AG09309 (cell line): Measurements from ENCODE around the gene SPAG16.

ENCODE experiments used
- DNase-seq: peaks from one replicate; pipeline ENCODE4 v3.0.0-alpha.2; 2010; ENCODE audit warnings: low read depth
- H3K4me3 ChIP-seq: 2 replicates; pipeline ENCODE4 v1.5.1; 2011; ENCODE audit warnings: mild to moderate bottlenecking, low read depth, low read length, moderate library complexity; ENCODE audit not compliant: control insufficient read depth
- TF ChIP-seq, protein P1 (sequence below): IDR thresholded peaks from 2 replicates; pipeline ENCODE4 v1.5.1; 2011; ENCODE audit warnings: mild to moderate bottlenecking, low read depth, low read length, inconsistent platforms; ENCODE audit not compliant: insufficient read depth, control insufficient read depth; ENCODE audit errors: missing control alignments

Gene SPAG16

DNA sequence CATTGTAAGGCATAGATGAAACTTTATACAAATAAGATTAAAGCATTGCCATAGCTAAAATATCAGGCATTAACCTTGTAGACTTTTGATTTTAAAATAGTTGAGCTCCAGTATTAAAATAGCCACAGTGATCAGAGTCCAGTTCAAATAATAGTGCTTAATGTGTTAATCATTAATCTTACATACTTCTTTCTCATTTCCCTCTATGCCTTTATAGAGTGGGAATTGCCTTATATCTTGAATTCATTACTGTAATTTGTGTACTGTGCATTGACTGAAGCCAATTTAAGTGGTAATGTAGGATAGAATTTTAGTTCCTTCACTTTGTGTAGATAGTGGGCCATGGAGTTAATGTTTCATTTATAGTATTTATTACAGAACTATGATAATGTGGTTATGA lies 577.4 kb downstream of the SPAG16 start:
- TF ChIP-seq, protein P1, sequence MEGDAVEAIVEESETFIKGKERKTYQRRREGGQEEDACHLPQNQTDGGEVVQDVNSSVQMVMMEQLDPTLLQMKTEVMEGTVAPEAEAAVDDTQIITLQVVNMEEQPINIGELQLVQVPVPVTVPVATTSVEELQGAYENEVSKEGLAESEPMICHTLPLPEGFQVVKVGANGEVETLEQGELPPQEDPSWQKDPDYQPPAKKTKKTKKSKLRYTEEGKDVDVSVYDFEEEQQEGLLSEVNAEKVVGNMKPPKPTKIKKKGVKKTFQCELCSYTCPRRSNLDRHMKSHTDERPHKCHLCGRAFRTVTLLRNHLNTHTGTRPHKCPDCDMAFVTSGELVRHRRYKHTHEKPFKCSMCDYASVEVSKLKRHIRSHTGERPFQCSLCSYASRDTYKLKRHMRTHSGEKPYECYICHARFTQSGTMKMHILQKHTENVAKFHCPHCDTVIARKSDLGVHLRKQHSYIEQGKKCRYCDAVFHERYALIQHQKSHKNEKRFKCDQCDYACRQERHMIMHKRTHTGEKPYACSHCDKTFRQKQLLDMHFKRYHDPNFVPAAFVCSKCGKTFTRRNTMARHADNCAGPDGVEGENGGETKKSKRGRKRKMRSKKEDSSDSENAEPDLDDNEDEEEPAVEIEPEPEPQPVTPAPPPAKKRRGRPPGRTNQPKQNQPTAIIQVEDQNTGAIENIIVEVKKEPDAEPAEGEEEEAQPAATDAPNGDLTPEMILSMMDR, result no peak
- no peak for DNase-seq
- H3K4me3 ChIP-seq, result no peak overlapping the region

DNA sequence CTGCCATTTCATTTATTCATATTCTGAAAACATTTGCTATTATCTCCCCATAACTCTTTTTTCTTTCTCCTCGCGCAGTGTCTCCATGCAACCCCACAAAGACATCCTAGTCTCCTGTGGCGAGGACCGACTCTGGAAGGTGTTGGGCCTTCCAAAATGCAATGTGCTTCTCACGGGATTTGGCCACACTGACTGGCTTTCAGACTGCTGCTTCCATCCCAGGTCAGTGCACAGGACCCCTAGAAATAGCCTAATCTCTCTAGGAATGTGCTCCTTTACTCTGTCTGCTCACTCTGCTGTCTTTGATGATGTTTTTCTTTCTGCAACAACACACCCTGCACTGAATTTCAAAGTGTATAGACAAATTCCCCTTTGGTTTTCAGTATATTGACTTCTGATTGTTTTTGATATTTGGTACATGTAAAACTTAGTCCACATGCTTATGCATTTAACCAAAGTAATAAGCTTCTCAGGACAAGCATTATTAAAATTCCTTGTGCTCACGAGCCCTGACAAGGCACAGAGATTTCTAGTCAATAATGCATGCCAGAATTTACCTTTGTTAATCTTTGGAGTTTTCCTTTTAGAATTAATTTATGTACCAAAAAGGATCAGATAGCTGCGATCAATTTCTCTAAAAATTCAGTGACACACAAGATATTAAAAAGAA lies 578.3 kb downstream of the SPAG16 start:
- no peak overlapping the region for H3K4me3 ChIP-seq
- TF ChIP-seq, protein P1, result no peak
- no peak for DNase-seq

DNA sequence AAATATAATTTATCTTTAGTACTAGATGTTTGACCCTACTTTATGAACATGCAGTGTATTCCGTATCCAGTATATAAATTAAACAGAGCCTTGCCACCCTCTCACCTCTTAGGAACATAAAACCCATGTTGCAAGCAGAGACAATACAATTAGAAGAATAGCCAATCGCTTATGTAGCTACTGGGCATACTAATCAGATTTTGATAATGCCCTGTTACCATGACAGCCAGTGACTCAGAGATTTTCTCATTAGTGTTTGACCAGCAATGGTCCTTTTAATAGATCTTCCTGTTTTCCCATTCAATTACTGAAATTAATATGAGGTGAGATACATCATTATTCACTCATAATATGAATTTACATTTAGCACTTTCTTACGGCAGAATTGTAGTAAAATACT lies 579.3 kb downstream of the SPAG16 start:
- TF ChIP-seq, protein P1, result no peak
- no peak for DNase-seq
- H3K4me3 ChIP-seq, result no peak overlapping the region

DNA sequence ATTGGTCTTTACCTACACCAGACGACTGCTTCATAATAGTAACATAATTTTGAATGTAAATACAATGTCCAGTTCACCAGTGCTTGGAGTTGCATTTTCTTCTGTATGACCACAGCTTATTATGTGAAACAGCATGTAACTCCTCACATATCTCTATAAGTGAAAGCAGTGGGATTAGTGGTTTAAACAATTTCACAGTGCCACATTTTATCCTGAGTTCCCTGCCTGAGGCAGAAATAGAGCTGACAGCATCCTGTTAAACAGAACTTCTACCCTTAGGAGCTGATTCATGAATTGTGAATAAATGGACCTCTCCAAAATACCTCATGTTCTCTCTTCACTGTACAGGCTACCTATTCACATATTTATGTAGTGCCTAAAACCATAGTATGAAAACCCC lies 584.3 kb downstream of the SPAG16 start:
- TF ChIP-seq, protein P1, result no peak
- no peak overlapping the region for H3K4me3 ChIP-seq
- no peak for DNase-seq

DNA sequence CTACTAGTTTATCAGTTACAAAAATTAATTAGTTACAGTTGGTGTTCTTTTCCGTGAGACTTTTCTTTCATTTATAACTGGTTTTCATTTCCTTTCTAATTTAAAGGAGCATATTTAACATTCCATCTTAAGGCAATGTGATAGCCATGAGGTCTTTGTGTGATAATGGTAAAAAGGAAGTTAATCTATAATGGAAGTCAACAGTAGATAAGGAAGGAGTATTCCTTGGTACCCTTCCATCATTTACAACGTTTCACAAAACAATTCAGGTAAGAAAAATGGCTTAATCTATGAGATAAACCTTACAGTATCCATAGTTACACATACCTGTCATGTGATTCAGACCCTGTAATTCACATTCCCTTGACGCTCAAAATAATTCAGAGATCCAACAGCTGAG lies 601.2 kb downstream of the SPAG16 start:
- TF ChIP-seq, protein P1, result no peak
- no peak for DNase-seq
- no peak overlapping the region for H3K4me3 ChIP-seq

DNA sequence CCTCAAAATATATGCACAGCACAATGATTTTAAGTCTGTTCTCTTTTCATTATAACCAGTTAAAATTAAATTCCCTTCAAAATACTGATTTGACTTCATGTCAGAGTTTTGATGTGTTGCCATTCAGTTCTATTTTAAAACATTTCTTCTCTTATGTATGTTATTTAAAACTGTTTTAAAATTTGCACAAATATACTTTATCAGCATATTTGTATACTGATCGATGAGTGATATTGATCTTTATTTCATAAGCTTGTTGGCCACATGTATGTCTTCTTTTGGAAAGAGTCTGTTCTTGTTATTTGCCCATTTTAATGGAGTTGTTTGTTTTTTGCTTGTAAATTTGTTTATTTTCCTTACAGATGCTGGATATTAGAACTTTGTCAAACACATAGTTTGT lies 630.2 kb downstream of the SPAG16 start:
- H3K4me3 ChIP-seq, result no peak overlapping the region
- TF ChIP-seq, protein P1, result no peak
- no peak for DNase-seq

DNA sequence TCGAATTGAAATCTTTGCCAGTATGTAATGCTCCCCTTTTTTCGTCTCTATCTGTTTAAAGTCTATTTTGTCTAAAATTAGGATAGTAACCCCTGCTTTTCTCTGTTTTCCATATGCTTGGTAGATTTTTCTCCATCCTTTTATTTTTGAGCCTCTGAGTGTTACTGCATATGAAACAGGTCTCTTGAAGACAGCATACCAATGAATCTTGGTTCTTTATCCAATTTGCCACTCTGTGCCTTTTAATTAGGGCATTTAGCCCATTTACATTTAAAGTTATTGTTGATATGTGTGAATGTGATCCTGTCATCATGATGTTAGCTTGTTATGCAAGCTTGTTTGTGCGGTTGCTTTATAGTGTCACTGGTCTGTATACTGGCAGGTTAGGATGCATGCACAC lies 635.8 kb downstream of the SPAG16 start:
- H3K4me3 ChIP-seq, result no peak overlapping the region
- TF ChIP-seq, protein P1, result no peak
- no peak for DNase-seq
